HEK293T (cell line): ENCODE data around the gene EIF5.

ENCODE experiments used
- ARNT ChIP-seq: fragments of 450-650 bp; IDR thresholded peaks from 2 replicates; pipeline ENCODE4 v1.6.1; 2017; ENCODE audit warnings: mild to moderate bottlenecking
- BHLHE40 ChIP-seq: fragments of 450-650 bp; IDR thresholded peaks from 2 replicates; pipeline ENCODE4 v1.6.1; 2016; ENCODE audit warnings: mild to moderate bottlenecking, moderate library complexity, borderline replicate concordance
- CTBP1 ChIP-seq: fragments of 450-650 bp; IDR thresholded peaks from 2 replicates; pipeline ENCODE4 v1.6.1; 2016; ENCODE audit warnings: borderline replicate concordance
- ELF4 ChIP-seq: fragments of 450-650 bp; IDR thresholded peaks from 2 replicates; pipeline ENCODE4 v1.6.1; 2017; ENCODE audit warnings: antibody characterized with exemption
- FOXA1 ChIP-seq: fragments of 450-650 bp; IDR thresholded peaks from 2 replicates; pipeline ENCODE4 v1.6.1; 2016; ENCODE audit warnings: mild to moderate bottlenecking
- FOXK2 ChIP-seq: fragments of 450-650 bp; IDR thresholded peaks from 2 replicates; pipeline ENCODE4 v1.6.1; 2016; ENCODE audit warnings: mild to moderate bottlenecking
- FOXM1 ChIP-seq: fragments of 450-650 bp; IDR thresholded peaks from 2 replicates; pipeline ENCODE4 v1.6.1; 2017; ENCODE audit warnings: mild to moderate bottlenecking, borderline replicate concordance
- HDGF ChIP-seq: fragments of 450-650 bp; IDR thresholded peaks from 2 replicates; pipeline ENCODE4 v1.6.1; 2017; ENCODE audit warnings: antibody characterized with exemption, borderline replicate concordance
- LEF1 ChIP-seq: fragments of 450-650 bp; IDR thresholded peaks from 2 replicates; pipeline ENCODE4 v1.6.1; 2017; ENCODE audit warnings: mild to moderate bottlenecking, borderline replicate concordance
- NFRKB ChIP-seq: fragments of 450-650 bp; IDR thresholded peaks from 2 replicates; pipeline ENCODE4 v1.6.1; 2016; ENCODE audit warnings: mild to moderate bottlenecking, moderate library complexity
- SP1 ChIP-seq: fragments of 450-650 bp; IDR thresholded peaks from 2 replicates; pipeline ENCODE4 v1.6.1; 2017
- SUZ12 ChIP-seq: fragments of 450-650 bp; IDR thresholded peaks from 2 replicates; pipeline ENCODE4 v1.6.1; 2016; ENCODE audit warnings: mild to moderate bottlenecking
- TARDBP ChIP-seq: fragments of 450-650 bp; IDR thresholded peaks from 2 replicates; pipeline ENCODE4 v1.6.1; 2016
- ZNF384 ChIP-seq: fragments of 450-650 bp; IDR thresholded peaks from 2 replicates; pipeline ENCODE4 v1.6.1; 2016

- TF ChIP-seq TARDBP (no peak), ZNF384 (no peak), LEF1 (no peak), ARNT (no peak), FOXA1 (no peak), NFRKB (no peak), FOXM1 (no peak), SUZ12 (no peak), CTBP1 (no peak), SP1 (no peak), ELF4 (no peak), BHLHE40 (no peak), FOXK2 (no peak), HDGF (no peak)
These were observed 2.2 kb downstream of the EIF5 start for GRCh38 chr14:103336191-103336590.
